Colonic mucosa (tissue), 4 donors: Measurements from ENCODE around the gene ACOX3. TPM values are rescaled to one million over a fixed set of nuclear protein-coding genes. Genes with fewer than 3 reads are reported as not detected.

Source experiments
- DNase-seq: peaks from one replicate; pipeline ENCODE4 v3.0.0-alpha.2; 2020
- H3K27ac ChIP-seq: fragments of 200-600 bp; one replicate; pipeline ENCODE4 v1.8.0; 2021
- H3K27me3 ChIP-seq: fragments of 200-600 bp; one replicate; pipeline ENCODE4 v1.8.0; 2021
- H3K36me3 ChIP-seq: fragments of 200-600 bp; one replicate; pipeline ENCODE4 v1.8.0; 2021
- H3K4me1 ChIP-seq: fragments of 200-600 bp; one replicate; pipeline ENCODE4 v1.8.0; 2021; ENCODE audit warnings: mild to moderate bottlenecking
- H3K4me3 ChIP-seq: fragments of 200-600 bp; one replicate; pipeline ENCODE4 v1.8.0; 2021
- H3K9ac ChIP-seq, 2 donors: one replicate each; pipeline ENCODE4 v1.7.0; 2013; ENCODE audit warnings: control low read depth in 2 of 2, low read depth in 2 of 2, low read length in 2 of 2
- H3K9me3 ChIP-seq: fragments of 200-600 bp; one replicate; pipeline ENCODE4 v1.8.0; 2021
- CTCF ChIP-seq: fragments of 200-600 bp; IDR thresholded peaks from one replicate; pipeline ENCODE4 v1.8.0; 2022; ENCODE audit warnings: antibody characterized with exemption, mild to moderate bottlenecking
- intact Hi-C: fragments of 100-400 bp; cut with DNase I; formaldehyde crosslinking; loops from one replicate; pipeline ENCODE4 v1.14.1; 2022
- total RNA-seq, 2 donors: library from RNA; stranded (reverse); fragmentation: NEBNext Ultra II Directional in 1 of 2; extraction: Animal tissue kit (Norgen Biotek cat#: 25700) in 1 of 2; gene quantifications; one replicate each; pipeline ENCODE4 v1.2.1, GENCODE V29; 2021
- donor health status: healthy.
- donor health status: DM: no; HTN: no; CAD: no.
- donor health status: DM: no; HTN: no; CAD: no.

ACOX3 gene
- total RNA-seq, 2 donors from 2014 or later, result 19.9 to 26.1 TPM

- Histone ChIP-seq H3K9ac (no peak overlapping the region), H3K4me3 (no peak overlapping the region), H3K4me1 (no peaks in the 10 kb centered on the region), H3K9me3 (no peaks in the 10 kb centered on the region), H3K27me3 (no peaks in the 10 kb centered on the region), H3K27ac (no peak overlapping the region), H3K36me3 (no peaks in the 10 kb centered on the region)
- no peak for DNase-seq
- TF ChIP-seq CTCF, result no peak
- intact Hi-C loops, result no loop called here
Observed at GRCh38 chr4:8353912-8354453, 86.5 kb downstream of the ACOX3 start.

GRCh38 chr4:8353158-8353669 lies 87.3 kb downstream of the ACOX3 start:
- TF ChIP-seq CTCF, result no peak
- no peak for DNase-seq
- H3K4me1 ChIP-seq, result no peaks in the 10 kb centered on the region
- no peaks in the 10 kb centered on the region for H3K27me3 ChIP-seq
- no peak overlapping the region for H3K9ac ChIP-seq
- H3K27ac ChIP-seq, result no peak overlapping the region
- H3K4me3 ChIP-seq, result no peak overlapping the region
- H3K36me3 ChIP-seq, result no peaks in the 10 kb centered on the region
- H3K9me3 ChIP-seq, result no peaks in the 10 kb centered on the region
- intact Hi-C loops, result no loop called here

GRCh38 chr4:8352368-8353157 lies 88.0 kb downstream of the ACOX3 start:
- no peaks in the 10 kb centered on the region for H3K36me3 ChIP-seq
- intact Hi-C loops, result no loop called here
- H3K9me3 ChIP-seq, result no peaks in the 10 kb centered on the region
- H3K27me3 ChIP-seq, result no peaks in the 10 kb centered on the region
- no peak overlapping the region for H3K9ac ChIP-seq
- H3K27ac ChIP-seq, result no peak overlapping the region
- H3K4me3 ChIP-seq, result no peak overlapping the region
- TF ChIP-seq CTCF, result no peak
- H3K4me1 ChIP-seq, result no peaks in the 10 kb centered on the region
- DNase-seq, result no peak

GRCh38 chr4:8351931-8352367 lies 88.6 kb downstream of the ACOX3 start:
- no peak overlapping the region for H3K4me3 ChIP-seq
- intact Hi-C loops, result no loop called here
- H3K4me1 ChIP-seq, result no peaks in the 10 kb centered on the region
- H3K27me3 ChIP-seq, result no peaks in the 10 kb centered on the region
- H3K36me3 ChIP-seq, result no peaks in the 10 kb centered on the region
- H3K27ac ChIP-seq, result no peak overlapping the region
- TF ChIP-seq CTCF, result no peak
- DNase-seq, result no peak
- no peak overlapping the region for H3K9ac ChIP-seq
- H3K9me3 ChIP-seq, result no peaks in the 10 kb centered on the region

- H3K4me1 ChIP-seq, result no peaks in the 10 kb centered on the region
- no peak overlapping the region for H3K9ac ChIP-seq
- H3K36me3 ChIP-seq, result no peaks in the 10 kb centered on the region
- no peak for DNase-seq
- H3K27me3 ChIP-seq, result no peaks in the 10 kb centered on the region
- no peak for TF ChIP-seq CTCF
- intact Hi-C loops, result no loop called here
- no peak overlapping the region for H3K4me3 ChIP-seq
- H3K27ac ChIP-seq, result no peak overlapping the region
- no peaks in the 10 kb centered on the region for H3K9me3 ChIP-seq
Observed at GRCh38 chr4:8350841-8351461, 89.6 kb downstream of the ACOX3 start.
